HAP-1 (cell line): Measurements from ENCODE around the gene PICK1.
A peak's percentile ranks its signal among the peaks of the same experiment; 100 is the strongest.

Experiments used
- DNase-seq, 2 experiments: peaks; one replicate each; pipeline ENCODE4 v3.0.0-alpha.2; 2016 to 2020; ENCODE audit warnings: low spot score in 2 of 2
- H3K27me3 ChIP-seq: fragments of 250-450 bp; sonication (Bioruptor Pico); 2 replicates; pipeline ENCODE4 v1.5.1; 2020; ENCODE audit warnings: low read depth, mild to moderate bottlenecking, moderate library complexity
- H3K36me3 ChIP-seq: fragments of 250-450 bp; sonication (Bioruptor Pico); replicated peaks from 2 replicates; pipeline ENCODE4 v1.5.1; 2020; ENCODE audit warnings: mild to moderate bottlenecking
- H3K4me1 ChIP-seq: fragments of 250-450 bp; sonication (Bioruptor Pico); 2 replicates; pipeline ENCODE4 v1.5.1; 2020; ENCODE audit warnings: mild to moderate bottlenecking
- H3K4me3 ChIP-seq: fragments of 250-450 bp; sonication (Bioruptor Pico); 2 replicates; pipeline ENCODE4 v1.5.1; 2020; ENCODE audit warnings: mild to moderate bottlenecking, moderate library complexity
- H3K9me3 ChIP-seq: fragments of 250-450 bp; sonication (Bioruptor Pico); 2 replicates; pipeline ENCODE4 v1.5.1; 2020; ENCODE audit warnings: mild to moderate bottlenecking, moderate library complexity
- in situ Hi-C: fragments of 300-500 bp; cut with MboI; formaldehyde crosslinking; loops from 3 replicates; pipeline ENCODE4 v1.14.3; 2020; ENCODE audit warnings: low sequenced_read_pairs, inconsistent platforms, mixed read lengths

The PICK1 gene

GRCh38 chr22:38080474-38080849, 23.3 kb downstream of the PICK1 start:
- Histone ChIP-seq H3K36me3 (no peaks in the 10 kb centered on the region), H3K9me3 (no peaks in the 10 kb centered on the region), H3K4me3 (no peak overlapping the region), H3K27me3 (no peaks in the 10 kb centered on the region), H3K4me1 (peaks cover 10% of the 10 kb centered on the region)
- in situ Hi-C loops: no loop called here
- DNase-seq: no peak

- Histone ChIP-seq H3K4me3 (no peak overlapping the region), H3K27me3 (no peaks in the 10 kb centered on the region), H3K9me3 (no peaks in the 10 kb centered on the region), H3K4me1 (peaks cover 10% of the 10 kb centered on the region), H3K36me3 (no peaks in the 10 kb centered on the region)
- DNase-seq: no peak
- in situ Hi-C loops: no loop called here
These were observed 23.8 kb downstream of the PICK1 start for GRCh38 chr22:38080850-38081635.

- no peaks in the 10 kb centered on the region for H3K27me3 ChIP-seq
- in situ Hi-C loops: no loop called here
- no peak for DNase-seq
- H3K4me1 ChIP-seq: peaks cover 10% of the 10 kb centered on the region
- H3K4me3 ChIP-seq: no peak overlapping the region
- H3K9me3 ChIP-seq: no peaks in the 10 kb centered on the region
- no peaks in the 10 kb centered on the region for H3K36me3 ChIP-seq
These were observed 24.4 kb downstream of the PICK1 start for GRCh38 chr22:38081636-38081940.

DNA sequence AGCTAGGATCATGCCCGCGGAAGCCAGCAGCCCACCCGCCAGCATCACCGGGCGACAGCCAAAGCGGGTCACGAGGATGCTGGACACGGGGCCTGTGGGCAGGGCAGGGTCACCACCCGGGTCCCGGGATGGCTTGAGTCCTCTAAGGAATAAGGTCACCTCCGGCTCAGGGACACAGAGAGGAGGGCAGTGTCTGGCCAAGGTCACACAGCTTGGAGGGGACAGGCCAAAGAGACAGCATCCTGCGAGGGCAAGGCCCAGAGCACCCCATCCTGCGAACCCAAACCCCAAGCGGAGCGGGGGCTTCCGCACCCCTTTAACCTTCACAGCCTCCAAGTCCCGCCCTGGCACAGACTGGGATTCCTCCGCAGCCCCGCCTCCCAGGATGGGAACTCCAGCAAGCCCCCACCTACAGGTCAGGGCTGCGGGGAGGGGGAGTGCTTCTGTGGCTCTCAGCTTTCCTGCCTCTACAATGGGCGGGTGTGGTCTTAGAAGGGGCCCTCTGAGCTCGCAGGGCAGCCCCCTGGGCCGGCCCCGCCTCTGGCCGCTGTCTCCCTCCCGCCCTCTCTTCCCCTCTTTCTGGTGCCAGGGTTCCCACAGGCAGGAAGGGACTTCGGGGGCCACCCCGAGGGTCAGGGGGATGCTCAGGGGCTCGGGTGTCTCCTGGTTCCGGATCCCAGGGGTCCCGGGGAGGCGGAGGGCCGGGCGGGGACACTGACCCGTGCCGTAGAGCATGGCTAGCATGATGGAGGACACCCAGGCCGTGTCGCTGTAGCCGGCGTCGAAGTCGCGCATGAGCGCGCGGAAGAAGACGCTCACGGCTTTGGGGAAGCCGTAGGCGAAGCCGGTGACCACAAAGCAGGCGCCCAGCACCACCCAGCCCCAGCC, 25.0 kb downstream of the PICK1 start:
- no peaks in the 10 kb centered on the region for H3K9me3 ChIP-seq
- H3K36me3 ChIP-seq: no peaks in the 10 kb centered on the region
- no peaks in the 10 kb centered on the region for H3K27me3 ChIP-seq
- H3K4me1 ChIP-seq: peaks cover 10% of the 10 kb centered on the region
- in situ Hi-C loops: no loop called here
- no peak overlapping the region for H3K4me3 ChIP-seq
- DNase-seq: no peak

- Histone ChIP-seq H3K36me3 (no peaks in the 10 kb centered on the region), H3K9me3 (no peaks in the 10 kb centered on the region), H3K4me1 (peaks cover 10% of the 10 kb centered on the region), H3K4me3 (no peak overlapping the region), H3K27me3 (no peaks in the 10 kb centered on the region)
- DNase-seq: no peak
- in situ Hi-C loops: no loop called here
These were observed 25.9 kb downstream of the PICK1 start for GRCh38 chr22:38082986-38083710.

DNA sequence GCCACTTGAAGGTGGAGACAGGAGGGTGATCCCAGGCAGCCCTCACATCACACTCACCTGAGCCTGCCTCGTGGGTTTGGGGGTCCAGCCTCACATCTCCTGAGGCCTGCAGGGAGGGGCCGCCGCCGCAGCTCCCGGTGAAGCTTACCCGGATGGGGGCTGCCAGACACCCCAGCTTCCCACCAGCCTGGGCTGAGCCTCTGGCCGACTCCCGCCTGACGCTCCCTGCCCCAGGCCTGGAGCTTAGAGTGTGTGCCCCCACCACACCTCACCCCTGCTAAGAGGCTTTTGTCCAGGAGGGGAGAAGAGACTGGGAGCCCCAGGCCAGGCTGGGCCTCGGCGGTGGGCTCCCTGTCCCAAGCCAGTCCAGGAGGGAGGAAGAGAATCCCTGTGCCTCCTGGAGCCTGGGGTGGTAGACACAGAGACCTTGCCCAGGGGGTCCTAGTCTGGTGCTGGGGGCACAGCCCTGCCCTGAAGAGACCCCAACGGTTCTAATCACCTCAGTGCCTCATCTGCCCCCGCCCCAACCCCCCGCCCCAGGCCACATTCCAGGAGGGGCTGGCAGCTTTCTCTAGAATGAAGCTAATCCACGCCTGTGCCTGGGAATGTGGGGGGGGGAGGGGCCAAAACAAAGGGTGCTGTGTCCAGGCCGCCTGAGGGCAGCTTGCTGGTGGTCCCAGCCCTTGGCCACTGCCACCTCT, 26.9 kb downstream of the PICK1 start, which contains the start of gene SLC16A8:
Gene SLC16A8 (minus strand): TSS at position 254 of the 701 bp plus-strand sequence. CDS start 1,311 bp downstream, outside the sequence.
- peak; percentile 12 to 76 for DNase-seq
- H3K4me1 ChIP-seq: peaks cover 10% of the 10 kb centered on the region
- no peaks in the 10 kb centered on the region for H3K27me3 ChIP-seq
- H3K4me3 ChIP-seq: no peak within 1 kb of the TSS
- no peaks in the 10 kb centered on the region for H3K9me3 ChIP-seq
- no peaks in the 10 kb centered on the region for H3K36me3 ChIP-seq
- in situ Hi-C loops: no loop called here

GRCh38 chr22:38085056-38085455, 27.9 kb downstream of the PICK1 start:
- Histone ChIP-seq H3K4me3 (no peak overlapping the region), H3K9me3 (no peaks in the 10 kb centered on the region), H3K36me3 (no peaks in the 10 kb centered on the region), H3K27me3 (no peaks in the 10 kb centered on the region), H3K4me1 (peaks cover 10% of the 10 kb centered on the region)
- DNase-seq: no peak
- in situ Hi-C loops: no loop called here

- in situ Hi-C loops: no loop called here
- Histone ChIP-seq H3K4me3 (no peak overlapping the region), H3K36me3 (no peaks in the 10 kb centered on the region), H3K27me3 (no peaks in the 10 kb centered on the region), H3K4me1 (peaks cover 10% of the 10 kb centered on the region), H3K9me3 (no peaks in the 10 kb centered on the region)
- no peak for DNase-seq
These were observed 28.3 kb downstream of the PICK1 start for GRCh38 chr22:38085501-38085900.

DNA sequence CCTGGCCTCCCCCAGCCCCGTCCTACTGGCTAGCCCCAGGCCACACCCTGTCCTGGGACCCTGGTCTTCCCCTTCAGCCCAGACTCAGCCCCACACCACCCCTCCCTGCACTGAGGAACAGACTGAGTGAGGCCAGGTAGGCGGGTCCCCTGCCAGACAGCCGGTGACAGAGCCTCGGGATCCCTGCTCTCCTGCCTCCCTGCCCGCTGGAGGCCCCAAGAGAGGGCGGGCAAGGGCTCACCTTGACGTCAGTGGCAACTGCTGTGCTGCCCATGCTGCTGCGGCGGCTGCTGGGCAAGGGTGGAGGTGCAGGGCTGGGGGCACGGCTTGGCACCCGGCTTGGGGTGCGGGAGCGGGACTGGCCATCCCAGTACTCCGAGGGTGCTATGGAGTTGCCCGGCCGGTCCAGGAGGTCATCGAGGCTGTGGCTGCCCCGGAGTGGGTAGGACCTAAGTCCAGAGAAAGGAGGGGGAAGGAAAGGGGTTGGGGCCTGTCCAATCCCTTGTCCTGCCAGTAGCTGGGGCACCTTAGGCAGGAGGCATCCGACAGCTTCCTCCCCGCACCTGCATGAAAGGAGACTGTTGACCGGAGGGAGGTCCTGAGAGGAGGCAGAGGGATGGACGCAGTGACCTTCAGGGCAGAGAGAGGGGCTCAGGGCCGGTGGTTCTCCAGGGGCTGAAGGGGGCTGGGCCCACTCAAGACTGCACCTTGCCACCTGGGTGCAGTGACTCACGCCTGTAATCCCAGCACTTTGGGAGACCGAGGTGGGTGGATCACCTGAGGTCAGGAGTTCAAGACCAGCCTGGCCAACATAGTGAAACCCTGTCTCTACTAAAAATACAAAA, 29.0 kb downstream of the PICK1 start:
- H3K9me3 ChIP-seq: no peaks in the 10 kb centered on the region
- H3K36me3 ChIP-seq: no peaks in the 10 kb centered on the region
- H3K4me3 ChIP-seq: no peak overlapping the region
- in situ Hi-C loops: no loop called here
- H3K27me3 ChIP-seq: no peaks in the 10 kb centered on the region
- no peak for DNase-seq
- H3K4me1 ChIP-seq: peaks cover 10% of the 10 kb centered on the region

DNA sequence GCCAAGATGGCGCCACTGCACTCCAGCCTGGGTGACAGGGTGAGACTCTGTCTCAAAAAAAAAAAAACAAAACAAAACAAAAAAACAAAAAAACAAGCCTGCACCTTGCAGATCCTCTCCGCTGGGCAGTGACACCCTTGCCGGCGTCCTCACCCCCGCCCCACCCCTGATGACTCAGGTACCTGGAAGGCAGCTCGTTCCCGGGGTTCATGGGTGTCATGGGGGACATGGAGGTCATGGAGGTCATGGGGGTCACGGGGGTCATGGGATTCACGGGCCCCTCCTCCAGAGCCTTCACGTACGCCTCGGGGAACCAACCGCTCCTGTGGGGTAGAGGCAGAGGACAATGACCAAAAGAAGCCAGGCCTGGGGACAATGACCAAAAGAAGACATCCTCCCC, 29.7 kb downstream of the PICK1 start:
- no peaks in the 10 kb centered on the region for H3K9me3 ChIP-seq
- no peaks in the 10 kb centered on the region for H3K27me3 ChIP-seq
- DNase-seq: no peak
- H3K36me3 ChIP-seq: no peaks in the 10 kb centered on the region
- in situ Hi-C loops: no loop called here
- H3K4me3 ChIP-seq: no peak overlapping the region
- peaks cover 10% of the 10 kb centered on the region for H3K4me1 ChIP-seq

GRCh38 chr22:38087855-38088254, 30.7 kb downstream of the PICK1 start:
- H3K4me3 ChIP-seq: no peak overlapping the region
- DNase-seq: no peak
- peaks cover 10% of the 10 kb centered on the region for H3K4me1 ChIP-seq
- H3K27me3 ChIP-seq: no peaks in the 10 kb centered on the region
- H3K36me3 ChIP-seq: no peaks in the 10 kb centered on the region
- in situ Hi-C loops: no loop called here
- H3K9me3 ChIP-seq: no peaks in the 10 kb centered on the region

GRCh38 chr22:38088629-38089473, 31.6 kb downstream of the PICK1 start:
- DNase-seq: no peak

More at GRCh38 chr22:38088629-38089473, 31.6 kb downstream of the PICK1 start:
- Histone ChIP-seq H3K36me3 (no peaks in the 10 kb centered on the region), H3K4me1 (peaks cover 8% of the 10 kb centered on the region), H3K27me3 (no peaks in the 10 kb centered on the region), H3K9me3 (no peaks in the 10 kb centered on the region), H3K4me3 (no peak overlapping the region)
- in situ Hi-C loops: no loop called here
